Activated CD8-positive, alpha-beta memory T cell treated with anti-CD3 and anti-CD28 coated beads, Interleukin-2, amount 50 U/mL, for 1 hour (primary cell): ENCODE measurements around the gene FMO3.

Source experiments
- DNase-seq: peaks from one replicate; pipeline ENCODE4 v3.0.0-alpha.2; 2020; ENCODE audit errors: extremely low read depth

The FMO3 gene

GRCh38 chr1:171116676-171117075, 26.0 kb downstream of the FMO3 start:
- DNase-seq, result no peak

GRCh38 chr1:171117085-171117484, 26.4 kb downstream of the FMO3 start:
- no peak for DNase-seq

- no peak for DNase-seq
Measured at GRCh38 chr1:171119648-171120047, 28.9 kb downstream of the FMO3 start.

GRCh38 chr1:171122299-171122698, 31.6 kb downstream of the FMO3 start:
- no peak for DNase-seq

- DNase-seq, result no peak
Measured at GRCh38 chr1:171122893-171123292, 32.2 kb downstream of the FMO3 start.

- no peak for DNase-seq
Measured at GRCh38 chr1:171126504-171126903, 35.8 kb downstream of the FMO3 start.

- no peak for DNase-seq
Measured at GRCh38 chr1:171127099-171127498, 36.4 kb downstream of the FMO3 start.

GRCh38 chr1:171127501-171127900, 36.8 kb downstream of the FMO3 start:
- DNase-seq, result no peak

- DNase-seq, result no peak
Measured at GRCh38 chr1:171128463-171128862, 37.8 kb downstream of the FMO3 start.

- no peak for DNase-seq
Measured at GRCh38 chr1:171134204-171134923, 43.7 kb downstream of the FMO3 start.

- DNase-seq, result no peak
Measured at GRCh38 chr1:171137580-171137979, 46.9 kb downstream of the FMO3 start.

- no peak for DNase-seq
Measured at GRCh38 chr1:171138980-171139379, 48.3 kb downstream of the FMO3 start.

- no peak for DNase-seq
Measured at GRCh38 chr1:171139890-171140289, 49.2 kb downstream of the FMO3 start.

GRCh38 chr1:171140401-171140800, 49.7 kb downstream of the FMO3 start:
- DNase-seq, result no peak

GRCh38 chr1:171140956-171141687, 50.4 kb downstream of the FMO3 start:
- DNase-seq, result no peak

GRCh38 chr1:171141688-171142415, 51.1 kb downstream of the FMO3 start:
- no peak for DNase-seq

- DNase-seq, result no peak
Measured at GRCh38 chr1:171142416-171143385, 52.0 kb downstream of the FMO3 start.

GRCh38 chr1:171150156-171150555, 59.5 kb downstream of the FMO3 start:
- DNase-seq, result no peak

- no peak for DNase-seq
Measured at GRCh38 chr1:171152549-171152948, 61.8 kb downstream of the FMO3 start.

- no peak for DNase-seq
Measured at GRCh38 chr1:171155484-171155883, 64.8 kb downstream of the FMO3 start.

GRCh38 chr1:171158096-171158495, 67.4 kb downstream of the FMO3 start:
- DNase-seq, result no peak

GRCh38 chr1:171158551-171158950, 67.8 kb downstream of the FMO3 start:
- no peak for DNase-seq
